Liver (tissue), 9 donors: Measurements from ENCODE around the gene MED23. TPM values are rescaled to one million over a fixed set of nuclear protein-coding genes. Genes with fewer than 3 reads are reported as not detected.

Source experiments
- DNase-seq: peaks from one replicate; pipeline ENCODE4 v3.0.0-alpha.2; 2017; ENCODE audit warnings: low spot score
- H3K27ac ChIP-seq, 2 donors: one replicate each; pipeline ENCODE4 v1.7.0; 2013; ENCODE audit warnings: inconsistent platforms in 2 of 2, low read length in 2 of 2, control low read depth in 1 of 2, low read depth in 1 of 2, mild to moderate bottlenecking in 1 of 2
- H3K27me3 ChIP-seq, 4 donors: one replicate each; pipeline versions ENCODE4 v1.6.1 to v1.7.0; 2013; ENCODE audit warnings: low read length in 3 of 4, inconsistent platforms in 1 of 4, mild to moderate bottlenecking in 1 of 4, moderate library complexity in 1 of 4; ENCODE audit not compliant: control insufficient read depth in 4 of 4, insufficient read depth in 4 of 4
- H3K36me3 ChIP-seq, 4 donors: one replicate each; pipeline versions ENCODE4 v1.6.1 to v1.7.0; 2013; ENCODE audit warnings: low read length in 3 of 4, mild to moderate bottlenecking in 3 of 4, low read depth in 1 of 4, moderate library complexity in 1 of 4; ENCODE audit not compliant: control insufficient read depth in 4 of 4, insufficient read depth in 3 of 4
- H3K4me1 ChIP-seq, 4 donors: one replicate each; pipeline versions ENCODE4 v1.6.1 to v1.7.0; 2013; ENCODE audit warnings: low read length in 3 of 4, mild to moderate bottlenecking in 3 of 4, moderate library complexity in 1 of 4; ENCODE audit not compliant: control insufficient read depth in 4 of 4, insufficient read depth in 4 of 4
- H3K4me3 ChIP-seq, 3 donors: one replicate each; pipeline versions ENCODE4 v1.6.1 to v1.7.0; 2013; ENCODE audit warnings: low read length in 3 of 3, control low read depth in 1 of 3, low read depth in 1 of 3, mild to moderate bottlenecking in 1 of 3
- H3K9ac ChIP-seq, 2 donors: one replicate each; pipeline ENCODE4 v1.7.0; 2013; ENCODE audit warnings: low read length in 2 of 2, mild to moderate bottlenecking in 2 of 2, moderate library complexity in 2 of 2, control low read depth in 1 of 2, low read depth in 1 of 2
- H3K9me3 ChIP-seq, 4 donors: one replicate each; pipeline versions ENCODE4 v1.6.1 to v1.7.0; 2013; ENCODE audit warnings: low read length in 3 of 4; ENCODE audit not compliant: control insufficient read depth in 4 of 4
- EGR1 ChIP-seq, 2 donors: IDR thresholded peaks; 2 replicates each; pipeline ENCODE4 v1.6.1; 2016 to 2018; ENCODE audit warnings: antibody characterized with exemption in 2 of 2, low read depth in 2 of 2
- FOXA1 ChIP-seq: IDR thresholded peaks from 2 replicates; pipeline ENCODE4 v1.6.1; 2016; ENCODE audit warnings: antibody characterized with exemption
- FOXA2 ChIP-seq: IDR thresholded peaks from 2 replicates; pipeline ENCODE4 v1.6.1; 2016; ENCODE audit warnings: antibody characterized with exemption
- HNF4G ChIP-seq: IDR thresholded peaks from 2 replicates; pipeline ENCODE4 v1.6.1; 2016; ENCODE audit warnings: antibody characterized with exemption
- RAD21 ChIP-seq, 2 donors: IDR thresholded peaks; 2 replicates each; pipeline ENCODE4 v1.6.1; 2016; ENCODE audit warnings: antibody characterized with exemption in 2 of 2, mild to moderate bottlenecking in 2 of 2
- RXRA ChIP-seq, 2 donors: IDR thresholded peaks; 2 replicates each; pipeline ENCODE4 v1.6.1; 2017 to 2018; ENCODE audit warnings: antibody characterized with exemption in 2 of 2, mild to moderate bottlenecking in 1 of 2
- SP1 ChIP-seq: IDR thresholded peaks from 2 replicates; pipeline ENCODE4 v1.6.1; 2018; ENCODE audit warnings: antibody characterized with exemption, mild to moderate bottlenecking
- TAF1 ChIP-seq: conservative IDR thresholded peaks from 2 replicates; pipeline ENCODE4 v1.6.1; 2016; ENCODE audit warnings: antibody characterized with exemption, mild to moderate bottlenecking
- YY1 ChIP-seq: IDR thresholded peaks from 2 replicates; pipeline ENCODE4 v1.6.1; 2016; ENCODE audit warnings: antibody characterized with exemption, mild to moderate bottlenecking
- WGBS: extraction: QIAGEN DNeasy Blood & Tissue Kit; methylation state at CpG from one replicate; pipeline ENCODE4 v1.1.7; 2013; 5-methylcytosine and 5-hydroxymethylcytosine counted together
- polyA plus RNA-seq, 2 donors: library from polyadenylated mRNA; stranded (reverse) in 1 of 2; unstranded in 1 of 2; fragments of 200-250 nt in 1 of 2; fragments of >200 nt in 1 of 2; fragmentation: Nextera tagmentation in 1 of 2; extraction: Ambion mirVana in 1 of 2; gene quantifications; one replicate each; pipeline versions ENCODE4 v1.2.1 to v1.2.3, GENCODE V29; 2013 to 2015
- total RNA-seq, 2 donors: library from RNA; depleted of rRNA; stranded (reverse); fragments of >200 nt; gene quantifications; one replicate each; pipeline ENCODE4 v1.2.3, GENCODE V29; 2014
- TF ChIP-seq, protein P1 (sequence below): IDR thresholded peaks from 2 replicates; pipeline ENCODE4 v1.6.1; 2016; ENCODE audit warnings: antibody characterized with exemption
- TF ChIP-seq, protein P2 (sequence below): IDR thresholded peaks from 2 replicates; pipeline ENCODE4 v1.6.1; 2016; ENCODE audit warnings: antibody characterized with exemption, mild to moderate bottlenecking
- TF ChIP-seq, protein P3 (sequence below): fragments of 150-350 bp; IDR thresholded peaks from 2 replicates; pipeline ENCODE4 v1.5.1; 2017; ENCODE audit warnings: improper control_type of control experiment, low read depth, low read length; ENCODE audit not compliant: missing input control
- TF ChIP-seq, protein P4 (sequence below): IDR thresholded peaks from 2 replicates; pipeline ENCODE4 v1.6.1; 2016; ENCODE audit warnings: antibody characterized with exemption
- donor health status: healthy.
- donor health status: healthy.
- donor health status: healthy.
- donor health status: healthy.
- donor health status: healthy.

MED23 gene
- total and polyA plus RNA-seq, 4 donors, result 3.9 to 17.3 (median 13.4) TPM

DNA sequence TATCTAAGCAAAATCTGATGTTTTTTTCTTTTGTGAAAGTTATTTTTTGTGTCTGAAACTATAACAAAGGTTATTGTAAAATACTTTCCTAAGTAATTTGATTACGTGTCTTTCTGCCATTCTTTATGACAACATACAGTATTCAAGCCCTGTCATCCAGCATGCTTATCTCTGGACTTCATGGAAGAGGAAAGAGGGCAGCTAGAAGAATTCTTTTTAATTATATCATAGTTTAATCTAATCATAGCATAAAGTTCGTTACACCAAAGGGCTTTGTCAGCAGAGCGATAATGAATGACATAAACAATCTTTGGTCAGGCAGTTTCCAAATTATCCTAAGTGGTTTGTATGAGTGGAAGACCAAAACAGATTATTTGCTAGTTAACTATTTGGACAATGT lies 12.5 kb upstream of the MED23 start:
- H3K9ac ChIP-seq, result no peak overlapping the region
- H3K9me3 ChIP-seq, result no peaks in the 10 kb centered on the region
- H3K27me3 ChIP-seq, result no peaks in the 10 kb centered on the region
- no peak for DNase-seq
- H3K36me3 ChIP-seq, result no peaks in the 10 kb centered on the region
- H3K4me3 ChIP-seq, result no peak overlapping the region
- TF ChIP-seq, protein P1, sequence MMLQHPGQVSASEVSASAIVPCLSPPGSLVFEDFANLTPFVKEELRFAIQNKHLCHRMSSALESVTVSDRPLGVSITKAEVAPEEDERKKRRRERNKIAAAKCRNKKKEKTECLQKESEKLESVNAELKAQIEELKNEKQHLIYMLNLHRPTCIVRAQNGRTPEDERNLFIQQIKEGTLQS, result no peak
- TF ChIP-seq YY1, result no peak
- TF ChIP-seq, protein P2, sequence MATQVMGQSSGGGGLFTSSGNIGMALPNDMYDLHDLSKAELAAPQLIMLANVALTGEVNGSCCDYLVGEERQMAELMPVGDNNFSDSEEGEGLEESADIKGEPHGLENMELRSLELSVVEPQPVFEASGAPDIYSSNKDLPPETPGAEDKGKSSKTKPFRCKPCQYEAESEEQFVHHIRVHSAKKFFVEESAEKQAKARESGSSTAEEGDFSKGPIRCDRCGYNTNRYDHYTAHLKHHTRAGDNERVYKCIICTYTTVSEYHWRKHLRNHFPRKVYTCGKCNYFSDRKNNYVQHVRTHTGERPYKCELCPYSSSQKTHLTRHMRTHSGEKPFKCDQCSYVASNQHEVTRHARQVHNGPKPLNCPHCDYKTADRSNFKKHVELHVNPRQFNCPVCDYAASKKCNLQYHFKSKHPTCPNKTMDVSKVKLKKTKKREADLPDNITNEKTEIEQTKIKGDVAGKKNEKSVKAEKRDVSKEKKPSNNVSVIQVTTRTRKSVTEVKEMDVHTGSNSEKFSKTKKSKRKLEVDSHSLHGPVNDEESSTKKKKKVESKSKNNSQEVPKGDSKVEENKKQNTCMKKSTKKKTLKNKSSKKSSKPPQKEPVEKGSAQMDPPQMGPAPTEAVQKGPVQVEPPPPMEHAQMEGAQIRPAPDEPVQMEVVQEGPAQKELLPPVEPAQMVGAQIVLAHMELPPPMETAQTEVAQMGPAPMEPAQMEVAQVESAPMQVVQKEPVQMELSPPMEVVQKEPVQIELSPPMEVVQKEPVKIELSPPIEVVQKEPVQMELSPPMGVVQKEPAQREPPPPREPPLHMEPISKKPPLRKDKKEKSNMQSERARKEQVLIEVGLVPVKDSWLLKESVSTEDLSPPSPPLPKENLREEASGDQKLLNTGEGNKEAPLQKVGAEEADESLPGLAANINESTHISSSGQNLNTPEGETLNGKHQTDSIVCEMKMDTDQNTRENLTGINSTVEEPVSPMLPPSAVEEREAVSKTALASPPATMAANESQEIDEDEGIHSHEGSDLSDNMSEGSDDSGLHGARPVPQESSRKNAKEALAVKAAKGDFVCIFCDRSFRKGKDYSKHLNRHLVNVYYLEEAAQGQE, result no peak
- no peak for TF ChIP-seq TAF1
- TF ChIP-seq RAD21 (IDR thresholded peaks at IDR 0.05), result no peak
- no peak for TF ChIP-seq FOXA1
- TF ChIP-seq, protein P3, sequence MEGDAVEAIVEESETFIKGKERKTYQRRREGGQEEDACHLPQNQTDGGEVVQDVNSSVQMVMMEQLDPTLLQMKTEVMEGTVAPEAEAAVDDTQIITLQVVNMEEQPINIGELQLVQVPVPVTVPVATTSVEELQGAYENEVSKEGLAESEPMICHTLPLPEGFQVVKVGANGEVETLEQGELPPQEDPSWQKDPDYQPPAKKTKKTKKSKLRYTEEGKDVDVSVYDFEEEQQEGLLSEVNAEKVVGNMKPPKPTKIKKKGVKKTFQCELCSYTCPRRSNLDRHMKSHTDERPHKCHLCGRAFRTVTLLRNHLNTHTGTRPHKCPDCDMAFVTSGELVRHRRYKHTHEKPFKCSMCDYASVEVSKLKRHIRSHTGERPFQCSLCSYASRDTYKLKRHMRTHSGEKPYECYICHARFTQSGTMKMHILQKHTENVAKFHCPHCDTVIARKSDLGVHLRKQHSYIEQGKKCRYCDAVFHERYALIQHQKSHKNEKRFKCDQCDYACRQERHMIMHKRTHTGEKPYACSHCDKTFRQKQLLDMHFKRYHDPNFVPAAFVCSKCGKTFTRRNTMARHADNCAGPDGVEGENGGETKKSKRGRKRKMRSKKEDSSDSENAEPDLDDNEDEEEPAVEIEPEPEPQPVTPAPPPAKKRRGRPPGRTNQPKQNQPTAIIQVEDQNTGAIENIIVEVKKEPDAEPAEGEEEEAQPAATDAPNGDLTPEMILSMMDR, result no peak
- no peak for TF ChIP-seq HNF4G
- no peak for TF ChIP-seq RXRA (IDR thresholded peaks at IDR 0.05)
- TF ChIP-seq FOXA2, result no peak
- TF ChIP-seq EGR1 (IDR thresholded peaks at IDR 0.05; ENCODE audit: low read depth in 2 of 2), result no peak
- TF ChIP-seq SP1, result no peak
- WGBS, result 81% methylated on average over 3 of the region's 3 CpGs
- H3K4me1 ChIP-seq, result peaks cover 0 to 11% (median 0%) of the 10 kb centered on the region in 4 donors
- H3K27ac ChIP-seq, result no peak overlapping the region

DNA sequence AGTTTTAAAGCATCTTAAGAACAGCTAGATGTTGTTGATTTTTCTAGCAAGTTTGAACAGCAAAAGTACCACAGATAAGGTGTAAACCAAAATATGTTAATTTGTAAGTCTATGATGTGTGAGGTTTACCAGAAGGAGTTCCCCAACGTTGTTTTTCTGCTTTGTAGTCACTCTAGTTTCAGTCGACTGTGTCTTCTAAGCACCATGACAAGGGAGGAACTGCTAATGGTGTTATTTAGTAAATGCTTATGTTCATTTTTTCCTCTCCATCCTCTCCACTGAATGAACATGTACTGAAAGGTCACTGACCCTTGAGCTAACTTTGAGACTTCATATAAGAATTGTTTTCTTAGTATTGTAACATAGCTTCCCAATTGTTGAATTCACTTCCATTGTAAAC lies 12.1 kb upstream of the MED23 start:
- Histone ChIP-seq H3K9ac (no peak overlapping the region), H3K4me3 (no peak overlapping the region), H3K9me3 (no peaks in the 10 kb centered on the region), H3K36me3 (no peaks in the 10 kb centered on the region), H3K4me1 (peaks cover 0 to 11% (median 0%) of the 10 kb centered on the region in 4 donors), H3K27me3 (no peaks in the 10 kb centered on the region), H3K27ac (no peak overlapping the region)
- 67% methylated on average over 2 of the region's 2 CpGs for WGBS
- TF ChIP-seq, protein P3, result no peak
- TF ChIP-seq, protein P4, sequence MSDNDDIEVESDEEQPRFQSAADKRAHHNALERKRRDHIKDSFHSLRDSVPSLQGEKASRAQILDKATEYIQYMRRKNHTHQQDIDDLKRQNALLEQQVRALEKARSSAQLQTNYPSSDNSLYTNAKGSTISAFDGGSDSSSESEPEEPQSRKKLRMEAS, result no peak
- no peak for DNase-seq
